GM21447 (cell line): ENCODE measurements around the gene SLIT3.
"Not testable (repeated sequence)": the region's sequence is repeated elsewhere in the genome, so short reads cannot be mapped to it uniquely, and the experiment has no call there.

Experiments used
- ATAC-seq: cut with Tn5 transposase; IDR thresholded peaks from one replicate; pipeline ENCODE4 v1.9.1; 2021; ENCODE audit not compliant: unreplicated experiment

The SLIT3 gene

DNA sequence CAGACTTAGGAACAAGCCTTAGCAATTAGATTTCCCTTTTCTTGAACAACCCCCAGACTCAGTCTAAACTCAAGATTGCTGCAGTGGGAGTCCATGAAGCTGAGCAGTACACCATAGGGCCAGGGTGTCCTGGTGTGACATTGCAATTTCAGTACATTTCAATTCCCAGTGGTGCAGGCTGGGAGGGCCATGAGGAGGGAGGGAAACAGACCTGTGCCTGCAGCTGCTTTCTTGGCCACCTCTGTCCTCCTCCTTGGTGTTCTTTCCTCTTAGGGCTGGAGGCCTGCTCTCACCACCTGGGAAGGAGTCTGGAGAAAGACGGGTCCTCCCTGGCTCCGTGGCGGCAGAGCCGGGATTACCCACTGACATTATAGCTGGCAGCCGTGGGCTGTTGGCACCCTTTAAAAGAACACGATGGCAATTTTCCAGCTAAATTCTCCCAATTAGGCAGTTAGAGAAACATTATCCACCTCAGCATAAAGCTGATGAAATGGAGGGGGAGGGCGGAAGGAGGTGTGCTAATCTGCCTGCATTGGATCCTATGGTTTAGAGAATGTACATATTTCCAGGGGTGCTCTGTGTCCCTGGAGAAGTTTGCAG is 186.4 kb downstream of the SLIT3 start:
- ATAC-seq = no peak

DNA sequence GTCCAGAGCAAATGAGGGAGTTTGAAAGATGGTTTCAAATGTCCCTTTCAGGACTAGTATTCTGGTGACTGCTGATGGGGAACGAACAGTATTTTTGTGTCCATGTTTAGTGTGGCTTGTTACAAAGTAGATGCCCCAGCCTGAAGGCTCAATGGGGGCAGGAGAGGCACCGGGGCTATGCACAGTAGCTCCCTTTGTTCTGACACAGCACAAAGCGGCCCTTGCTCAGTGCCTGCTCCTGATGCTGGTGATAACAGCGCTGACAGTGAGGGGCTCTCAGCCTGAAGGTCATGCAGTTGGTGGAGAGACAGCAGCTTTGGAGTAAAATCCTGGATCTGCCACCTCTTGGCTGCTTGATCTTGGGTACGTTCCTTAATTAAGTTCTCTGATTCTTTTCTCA is 188.9 kb downstream of the SLIT3 start:
- ATAC-seq = no peak

- no peak for ATAC-seq
Observed at GRCh38 chr5:169106911-169107706, 193.8 kb downstream of the SLIT3 start.

DNA sequence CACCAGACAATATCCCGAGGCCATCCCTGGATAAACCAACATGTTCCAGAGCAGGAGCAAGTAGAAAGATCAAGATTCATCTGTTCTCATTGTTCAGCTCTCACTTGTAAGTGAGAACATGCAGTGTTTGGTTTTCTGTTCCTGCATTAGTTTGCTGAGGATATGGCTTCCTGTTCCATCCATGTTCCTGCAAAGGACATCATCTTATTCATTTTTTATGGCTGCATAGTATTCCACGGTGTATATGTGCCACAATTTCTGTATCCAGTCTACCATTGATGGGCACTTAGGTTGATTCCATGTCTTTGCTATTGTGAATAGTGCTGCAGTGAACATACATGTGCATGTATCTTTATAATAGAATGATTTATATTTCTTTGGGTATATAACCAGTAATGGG is 195.4 kb downstream of the SLIT3 start:
- not testable (repeated sequence) for ATAC-seq

GRCh38 chr5:169104937-169105494 is 195.9 kb downstream of the SLIT3 start:
- no peak for ATAC-seq

GRCh38 chr5:169103586-169104181 is 197.3 kb downstream of the SLIT3 start:
- ATAC-seq = no peak

DNA sequence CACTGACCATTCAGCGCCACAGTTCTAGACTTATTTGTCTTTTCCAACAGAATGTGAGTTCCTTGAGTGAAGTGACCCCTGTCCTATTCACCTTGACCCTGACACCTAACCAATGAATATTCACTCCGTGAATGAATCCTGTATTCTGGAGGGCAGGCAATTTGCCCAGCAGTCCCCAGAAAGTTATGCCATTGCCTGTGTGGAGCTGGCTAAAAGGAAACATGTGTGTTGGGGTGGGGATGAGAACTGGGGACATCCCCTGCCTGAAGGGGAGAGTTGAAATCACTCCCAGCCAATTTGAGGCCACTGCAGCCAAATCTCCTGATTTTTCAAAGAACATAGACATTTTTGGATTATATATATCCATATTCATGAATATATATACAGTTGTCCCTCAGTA is 199.0 kb downstream of the SLIT3 start:
- no peak for ATAC-seq

DNA sequence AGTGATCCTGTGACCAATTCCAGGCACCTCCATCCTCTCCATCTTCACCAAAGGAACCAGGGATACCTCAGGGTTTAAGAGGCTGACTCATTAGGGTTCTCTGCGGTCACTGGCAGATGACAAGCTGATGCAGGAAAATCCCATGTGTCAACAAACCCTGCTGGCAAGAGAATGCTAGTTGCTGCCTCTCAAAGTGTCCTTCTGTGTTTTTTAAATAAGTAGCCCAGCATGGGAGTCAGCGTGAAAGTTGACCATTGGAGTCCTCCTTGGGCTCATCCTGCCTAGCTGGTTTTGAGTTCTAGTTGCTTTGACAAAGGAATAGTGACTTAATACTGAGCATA is 200.2 kb downstream of the SLIT3 start:
- ATAC-seq = no peak

DNA sequence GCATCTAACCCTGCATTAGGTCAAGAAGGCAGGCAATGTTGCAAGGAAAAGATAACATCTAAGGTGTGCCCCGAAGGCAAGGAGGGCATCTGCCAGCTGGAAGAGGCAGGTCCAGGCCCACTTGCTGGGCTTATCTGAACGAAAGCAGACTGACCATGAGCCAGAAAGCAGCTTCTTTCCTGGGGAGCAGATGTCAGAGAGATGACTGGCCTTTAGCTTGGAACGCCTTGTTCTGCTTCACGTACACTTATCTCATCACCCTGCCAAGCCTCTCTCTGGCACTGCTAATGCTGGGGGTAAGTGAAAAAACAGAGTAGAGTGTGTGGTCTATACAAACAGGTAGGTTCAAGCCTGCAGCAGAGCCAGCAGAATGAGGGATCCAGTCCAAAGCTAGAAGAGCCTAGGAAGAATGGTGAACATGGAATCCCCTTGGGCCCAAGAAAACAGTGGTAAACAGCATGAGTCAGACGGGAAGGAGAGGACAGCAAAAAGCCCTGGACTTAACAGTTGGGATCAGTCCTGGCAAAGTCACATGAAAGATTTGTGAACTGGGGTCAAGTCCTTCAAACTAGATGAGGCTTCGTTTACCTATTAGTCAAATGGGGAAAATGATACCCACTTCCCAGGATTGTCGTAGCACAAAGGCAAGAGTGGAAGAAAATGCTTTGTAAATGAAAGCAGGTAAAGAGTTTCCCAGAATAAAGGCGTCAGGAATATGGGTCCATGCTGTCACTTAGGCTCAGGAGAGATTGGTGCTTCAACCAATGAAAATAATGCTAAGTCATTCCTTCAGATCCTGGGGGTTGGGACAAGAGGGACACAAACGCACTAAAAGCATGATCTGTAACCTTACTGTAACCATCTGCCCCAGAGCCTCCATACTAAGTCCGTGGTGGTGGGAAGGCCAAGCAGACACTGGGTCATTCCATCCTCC is 200.9 kb downstream of the SLIT3 start:
- no peak for ATAC-seq

GRCh38 chr5:169098331-169099121 is 202.4 kb downstream of the SLIT3 start:
- ATAC-seq = no peak

GRCh38 chr5:169097374-169098326 is 203.3 kb downstream of the SLIT3 start:
- no peak for ATAC-seq

DNA sequence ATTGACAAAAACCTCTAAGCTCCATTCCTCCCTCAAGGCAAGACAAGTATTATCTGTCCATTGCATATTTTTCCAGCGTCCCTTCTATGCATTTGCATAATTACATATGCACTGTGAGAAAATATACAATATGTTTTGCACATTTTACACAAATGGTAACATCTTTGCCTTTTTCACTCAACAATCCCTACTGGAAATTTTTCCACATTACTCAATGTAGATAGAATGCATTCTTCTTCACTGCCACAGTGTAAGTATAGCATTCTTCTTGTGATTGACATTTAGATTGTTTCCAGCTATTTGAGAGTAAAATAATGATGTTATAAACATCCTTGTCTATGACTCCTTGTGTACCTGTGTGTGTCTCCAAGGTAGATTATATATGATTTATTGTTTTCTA is 205.0 kb downstream of the SLIT3 start:
- no peak for ATAC-seq

- no peak for ATAC-seq
Observed at GRCh38 chr5:169095410-169095960, 205.5 kb downstream of the SLIT3 start.

GRCh38 chr5:169094586-169095409 is 206.1 kb downstream of the SLIT3 start:
- no peak for ATAC-seq

DNA sequence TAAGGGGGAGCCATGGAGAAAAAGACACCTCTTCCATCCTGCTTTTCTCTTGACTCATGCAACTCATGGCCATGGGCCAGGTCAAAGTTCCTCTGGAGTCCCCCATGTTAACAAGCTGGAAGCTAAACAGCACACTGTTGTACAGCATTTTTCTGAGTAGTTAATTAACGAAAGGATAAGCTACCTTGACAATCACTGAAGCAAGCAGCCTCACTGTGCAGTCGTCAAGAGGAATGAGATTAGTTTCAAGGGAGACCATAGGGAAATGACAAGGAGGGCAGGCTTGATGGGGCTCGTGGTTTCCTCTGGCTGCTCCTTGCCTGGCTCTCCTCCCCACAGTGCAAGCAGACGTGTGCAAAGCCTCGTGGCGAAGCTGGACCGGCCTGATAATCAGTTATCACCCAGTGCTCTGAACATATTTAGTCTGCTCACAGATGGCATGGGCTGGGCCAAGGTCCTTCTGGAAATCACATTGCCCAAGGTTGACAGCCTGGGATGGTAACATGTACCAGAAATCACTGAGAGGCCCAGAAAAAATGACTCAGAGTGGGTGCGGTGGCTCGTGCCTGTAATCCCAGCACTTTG is 209.5 kb downstream of the SLIT3 start:
- no peak for ATAC-seq

DNA sequence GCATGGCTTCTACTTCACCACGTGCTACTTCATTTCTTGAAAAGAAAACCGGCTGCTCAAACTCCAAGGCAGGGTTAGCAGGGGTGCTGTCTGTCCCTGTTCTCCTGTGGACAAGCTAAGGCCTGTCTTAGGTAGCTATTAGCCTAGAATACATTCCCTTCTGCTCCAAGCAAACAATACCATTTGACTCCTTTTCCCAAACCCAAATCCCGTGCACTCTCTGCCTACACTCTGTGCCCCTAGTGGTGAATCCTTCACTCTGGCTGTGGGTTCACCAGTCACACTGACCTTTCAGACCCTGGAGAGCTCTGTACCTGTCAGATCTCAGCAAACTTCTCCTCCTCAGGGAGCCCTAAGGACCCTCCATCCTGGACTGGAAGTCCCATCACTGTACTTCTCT is 211.6 kb downstream of the SLIT3 start:
- ATAC-seq = no peak

DNA sequence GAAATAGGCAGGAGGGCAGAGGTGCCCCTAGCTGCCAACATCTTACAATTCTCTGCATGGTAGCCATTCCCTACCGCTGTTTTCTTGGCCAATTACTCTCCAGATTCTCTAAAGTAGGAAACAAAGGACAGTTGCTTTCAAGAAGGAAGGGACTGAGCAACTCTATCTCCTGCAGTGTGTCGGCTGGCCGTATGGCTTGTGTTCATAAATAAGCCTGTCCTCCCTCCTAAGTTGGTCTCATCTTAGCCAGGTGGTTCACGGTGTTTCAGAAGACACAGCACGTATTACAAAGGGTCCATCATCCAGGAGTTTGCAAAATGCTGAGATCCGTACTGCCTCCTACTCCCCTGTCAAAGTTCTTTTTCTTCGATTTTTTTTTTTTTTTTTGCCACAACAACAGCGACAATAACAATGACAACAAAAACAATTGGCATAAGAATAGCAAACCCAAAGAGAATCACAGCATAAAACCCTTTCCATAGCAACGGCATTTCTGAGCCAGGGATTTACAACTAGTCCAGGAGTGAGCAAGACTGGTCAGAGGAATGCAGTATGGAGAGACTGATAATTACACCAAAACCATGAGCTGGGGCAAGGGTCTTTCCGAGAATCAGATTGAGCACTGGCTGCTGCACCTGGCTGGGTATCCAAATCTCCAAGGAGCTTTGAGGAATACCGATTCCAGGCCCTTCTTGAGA is 212.8 kb downstream of the SLIT3 start:
- ATAC-seq = no peak
